ENCODE data around the gene EPN1.

EPN1 gene

GRCh38 chr19:55678121-55678671 is 3.2 kb downstream of the EPN1 start:
- no peak for TF ChIP-seq CTCF (IDR thresholded peaks at IDR 0.05; ENCODE audit: insufficient read depth, low read depth, low read length, missing control alignments)
- no peak overlapping the region for H3K4me3 ChIP-seq (ENCODE audit: low read length)
- DNase-seq (ENCODE audit: low read depth): no peak

GRCh38 chr19:55679343-55680257 is 4.6 kb downstream of the EPN1 start:
- DNase-seq (ENCODE audit: low read depth): peak; percentile 87
- no peak for TF ChIP-seq CTCF (IDR thresholded peaks at IDR 0.05; ENCODE audit: insufficient read depth, low read depth, low read length, missing control alignments)
- no peak overlapping the region for H3K4me3 ChIP-seq (ENCODE audit: low read length)

GRCh38 chr19:55680339-55681130 is 5.5 kb downstream of the EPN1 start:
- no peak for DNase-seq (ENCODE audit: low read depth)
- H3K4me3 ChIP-seq (ENCODE audit: low read length): no peak overlapping the region
- TF ChIP-seq CTCF (IDR thresholded peaks at IDR 0.05; ENCODE audit: insufficient read depth, low read depth, low read length, missing control alignments): no peak

- DNase-seq (ENCODE audit: low read depth): no peak
- no peak for TF ChIP-seq CTCF (IDR thresholded peaks at IDR 0.05; ENCODE audit: insufficient read depth, low read depth, low read length, missing control alignments)
- no peak overlapping the region for H3K4me3 ChIP-seq (ENCODE audit: low read length)
Observed at GRCh38 chr19:55681131-55682092, 6.4 kb downstream of the EPN1 start.

GRCh38 chr19:55683449-55684261 is 8.6 kb downstream of the EPN1 start:
- DNase-seq (ENCODE audit: low read depth): no peak
- no peak for TF ChIP-seq CTCF (IDR thresholded peaks at IDR 0.05; ENCODE audit: insufficient read depth, low read depth, low read length, missing control alignments)
- H3K4me3 ChIP-seq (ENCODE audit: low read length): no peak overlapping the region

Data from epithelial cell of esophagus (primary cell).